ELR (cell line): ENCODE measurements around the gene VIPR1.

Experiments used
- DNase-seq: peaks from one replicate; pipeline ENCODE4 v3.0.0-alpha.2; 2015; ENCODE audit warnings: low read depth

VIPR1 gene

DNA sequence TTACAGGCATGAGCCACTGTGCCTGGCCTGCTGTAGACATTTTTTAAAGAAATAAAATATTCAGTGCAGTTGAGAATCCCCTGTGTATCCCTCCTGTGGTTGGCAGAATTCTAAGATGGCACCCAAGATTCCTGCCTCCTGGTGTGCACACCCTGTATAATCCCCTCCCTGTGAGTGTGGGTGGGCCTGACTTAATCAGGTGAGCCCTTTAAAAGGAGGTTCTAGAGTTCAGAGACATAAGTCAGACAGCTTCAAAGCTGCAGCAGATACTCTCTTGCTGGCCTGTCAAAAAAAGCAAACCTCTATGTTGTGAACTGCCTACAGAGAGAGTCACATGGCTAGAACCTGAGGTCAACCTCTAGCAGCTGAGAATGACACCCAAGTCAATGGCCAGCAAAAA is 7.0 kb upstream of the VIPR1 start:
- DNase-seq = no peak

- DNase-seq = peak; percentile 69
Measured at GRCh38 chr3:42497009-42497731, 5.3 kb upstream of the VIPR1 start.

DNA sequence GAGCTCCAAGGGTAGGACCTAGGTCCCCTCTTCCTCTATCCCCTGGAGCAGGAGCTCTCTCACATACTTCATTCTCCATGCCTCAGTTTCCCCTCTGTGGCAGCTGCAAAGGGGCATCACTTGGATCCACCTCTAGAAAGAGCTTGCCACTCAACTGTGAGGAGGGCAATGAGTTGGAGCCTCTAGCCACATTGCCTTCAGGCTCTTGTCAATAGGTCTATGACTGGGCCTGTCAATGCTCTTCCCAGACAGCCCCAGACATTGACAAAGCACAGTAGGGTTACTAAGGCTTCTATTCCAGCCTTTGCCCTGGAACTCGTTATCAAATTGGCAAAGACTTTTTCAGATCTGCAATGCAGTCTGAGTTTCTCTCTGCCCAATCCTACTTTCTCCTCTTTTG is 4.4 kb upstream of the VIPR1 start:
- DNase-seq = no peak

DNA sequence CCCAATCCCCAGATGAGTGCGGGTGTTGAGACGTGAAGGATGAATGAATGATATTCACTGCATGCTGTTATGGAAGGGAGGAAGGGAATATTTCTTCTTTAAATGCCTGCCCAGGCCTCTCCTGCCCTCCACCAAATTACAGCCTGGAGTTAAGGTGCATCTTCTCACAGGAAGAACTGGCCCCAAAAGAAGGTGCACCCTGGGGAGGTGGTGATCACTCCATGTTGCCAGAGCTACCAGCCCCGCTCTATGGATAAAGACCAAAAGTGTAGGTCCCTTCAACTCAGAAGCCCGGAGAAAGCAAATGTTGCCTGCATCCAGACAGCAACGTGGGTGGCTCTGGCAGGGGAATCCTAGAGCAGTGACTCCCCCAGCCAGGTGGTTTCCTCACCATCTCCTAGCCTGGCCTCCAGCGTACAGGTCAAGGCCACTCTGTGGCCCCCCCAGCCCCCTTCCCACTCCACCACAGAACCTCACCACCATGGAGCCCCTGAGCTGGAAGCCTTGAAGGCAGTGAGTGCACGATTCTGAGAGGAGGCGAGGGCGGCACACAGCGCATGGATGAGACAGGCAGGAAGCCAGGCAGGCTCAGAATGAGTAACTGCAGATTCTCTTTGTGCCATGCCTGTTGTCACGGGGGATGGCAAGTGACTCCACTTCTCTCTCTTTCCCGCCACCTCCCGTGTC is 3.5 kb upstream of the VIPR1 start:
- no peak for DNase-seq

DNA sequence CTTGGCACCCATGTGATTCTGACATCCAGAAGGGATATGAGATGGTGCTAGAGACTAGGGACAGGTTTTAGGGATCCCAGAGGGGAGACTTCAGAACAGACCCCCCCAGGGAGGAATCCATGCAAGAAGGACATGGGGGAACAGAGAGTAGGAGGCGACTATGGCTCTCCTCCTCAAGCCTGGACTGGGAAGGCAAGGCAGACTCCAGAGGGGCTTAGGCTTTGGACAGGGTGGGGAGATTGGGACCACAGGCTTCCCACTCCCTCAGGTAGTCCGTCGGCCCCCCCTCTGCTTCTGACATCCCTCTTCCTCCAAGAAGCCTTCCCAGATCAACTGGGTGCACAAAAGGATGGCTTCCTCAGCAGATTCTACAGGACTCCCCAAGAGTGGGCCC is 3.0 kb upstream of the VIPR1 start:
- DNase-seq = no peak

- no peak for DNase-seq
Measured at GRCh38 chr3:42500091-42500490, 2.4 kb upstream of the VIPR1 start.

GRCh38 chr3:42500909-42501308 is 1.5 kb upstream of the VIPR1 start:
- DNase-seq = no peak

- DNase-seq = no peak
Measured at GRCh38 chr3:42501321-42501680, 1.1 kb upstream of the VIPR1 start.

- DNase-seq = peak; percentile 31
Measured at GRCh38 chr3:42501681-42502428, 588 bp upstream of the VIPR1 start.

- DNase-seq = no peak
Measured at GRCh38 chr3:42503251-42503924, 945 bp downstream of the VIPR1 start.

DNA sequence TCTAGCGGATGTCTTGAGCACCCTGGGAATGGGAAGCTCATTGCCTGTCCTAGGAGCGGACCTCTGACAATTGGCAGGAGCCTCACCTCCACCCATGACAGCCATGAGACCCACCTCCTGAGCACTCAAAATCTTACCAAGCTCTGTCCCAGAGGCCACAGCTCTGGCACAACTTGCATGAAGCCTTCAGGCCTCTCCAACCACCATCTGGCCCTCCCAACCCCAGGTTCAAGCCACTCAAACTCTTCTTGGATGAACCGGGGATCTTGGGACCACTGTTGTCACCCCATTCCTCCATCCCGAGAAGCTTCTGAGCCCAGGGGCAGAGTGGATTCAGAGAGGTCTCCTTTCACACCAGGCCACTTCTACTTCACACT is 1.5 kb downstream of the VIPR1 start:
- DNase-seq = no peak

- DNase-seq = no peak
Measured at GRCh38 chr3:42504334-42505127, 2.1 kb downstream of the VIPR1 start.

GRCh38 chr3:42505128-42505848 is 2.8 kb downstream of the VIPR1 start:
- no peak for DNase-seq

GRCh38 chr3:42505849-42506410 is 3.5 kb downstream of the VIPR1 start:
- no peak for DNase-seq

DNA sequence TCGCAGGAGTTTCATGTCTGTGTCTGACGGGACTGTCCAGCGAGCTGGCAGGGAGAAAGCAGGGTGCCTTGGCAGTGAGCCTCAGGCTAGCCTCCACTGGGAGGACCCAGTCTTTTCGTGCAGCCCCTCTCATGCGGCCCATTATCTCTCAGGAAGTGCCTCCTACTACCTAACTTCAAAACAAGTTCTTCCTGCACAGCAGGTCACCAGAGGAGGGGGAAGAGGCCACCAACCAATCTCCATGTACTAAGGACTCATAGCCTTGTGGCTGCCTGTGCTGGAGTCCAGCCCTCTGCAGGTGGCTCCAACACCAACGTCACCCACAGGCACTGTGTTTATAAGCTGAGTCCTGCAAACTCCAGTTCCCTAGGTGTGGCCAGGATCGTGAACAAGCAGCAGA is 4.8 kb downstream of the VIPR1 start:
- no peak for DNase-seq

GRCh38 chr3:42507761-42508335 is 5.4 kb downstream of the VIPR1 start:
- DNase-seq = no peak

DNA sequence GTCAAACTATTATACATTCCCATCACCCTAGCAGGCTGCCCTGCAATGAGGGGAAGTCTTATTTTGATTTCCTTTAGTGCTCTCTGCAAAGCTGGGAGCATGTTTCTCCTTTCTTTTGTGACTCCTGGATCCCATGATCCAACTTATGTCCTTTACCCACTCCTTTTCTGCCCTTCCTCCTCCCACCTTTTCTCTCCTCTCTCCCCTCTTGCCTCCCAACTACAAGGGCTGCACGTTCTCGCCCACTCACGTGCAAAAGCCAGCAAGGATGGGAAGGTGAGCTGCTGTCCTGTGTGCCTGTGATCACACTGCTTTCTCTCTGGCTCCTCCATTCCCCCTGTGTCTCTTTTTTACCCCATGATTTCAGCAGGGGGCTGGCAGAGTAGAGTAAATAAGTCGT is 6.1 kb downstream of the VIPR1 start:
- DNase-seq = no peak

DNA sequence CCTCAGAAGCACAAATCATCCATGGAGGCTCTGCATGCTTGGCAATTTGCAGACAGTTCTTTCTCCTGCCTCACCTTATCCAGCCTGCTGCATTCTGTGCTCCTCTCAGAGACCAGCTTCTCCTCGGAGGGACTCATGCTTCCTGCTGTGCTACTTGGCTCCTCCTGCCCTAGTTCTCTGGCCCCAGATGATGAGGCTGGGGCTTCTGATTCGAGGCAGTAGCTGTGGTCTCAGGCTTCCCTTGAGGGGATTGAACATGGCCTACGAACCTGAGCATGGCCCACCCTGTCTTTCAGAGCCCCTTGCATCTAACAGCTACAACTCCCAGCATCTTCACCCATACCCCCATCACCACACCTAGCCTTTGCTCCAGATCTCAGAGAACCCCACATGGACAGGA is 6.7 kb downstream of the VIPR1 start:
- no peak for DNase-seq

DNA sequence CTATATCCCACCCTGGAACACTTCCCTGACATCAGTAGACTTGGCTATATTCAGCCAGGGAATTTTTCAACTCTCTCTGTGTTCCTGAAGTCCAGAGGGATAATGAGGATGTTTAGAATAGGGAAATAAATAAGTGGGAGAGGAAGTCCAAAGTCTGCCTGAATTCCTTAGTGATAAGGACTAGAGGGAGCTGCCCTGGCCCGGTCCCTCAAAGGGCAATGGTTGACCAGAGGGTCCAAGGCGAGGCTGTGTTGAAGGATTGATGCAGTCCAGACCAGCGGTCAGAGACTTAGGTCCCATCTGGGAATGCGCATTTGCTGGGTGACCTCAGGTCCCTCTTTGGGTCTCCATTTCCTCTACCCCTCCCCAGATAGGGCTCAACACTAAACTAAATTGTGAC is 7.9 kb downstream of the VIPR1 start:
- no peak for DNase-seq

DNA sequence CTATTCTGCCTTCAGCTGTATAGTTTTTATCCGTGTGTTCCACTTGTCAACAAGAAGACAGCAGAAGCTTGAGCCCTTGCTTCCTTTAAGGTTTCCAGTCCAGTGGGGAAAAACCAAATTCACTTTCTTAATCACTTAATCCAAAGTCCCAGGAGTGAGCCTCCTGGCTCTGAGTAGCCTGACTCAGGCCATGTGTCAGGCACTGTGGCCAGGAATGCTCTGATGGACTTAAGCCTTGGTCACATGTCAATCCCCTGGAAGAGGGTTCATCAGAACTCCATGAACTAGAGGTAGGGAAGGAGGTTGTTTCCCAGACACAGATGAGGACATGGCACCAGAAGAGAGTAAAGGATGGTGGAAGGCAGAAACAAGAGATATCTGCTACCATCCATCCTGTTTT is 8.8 kb downstream of the VIPR1 start:
- DNase-seq = no peak

DNA sequence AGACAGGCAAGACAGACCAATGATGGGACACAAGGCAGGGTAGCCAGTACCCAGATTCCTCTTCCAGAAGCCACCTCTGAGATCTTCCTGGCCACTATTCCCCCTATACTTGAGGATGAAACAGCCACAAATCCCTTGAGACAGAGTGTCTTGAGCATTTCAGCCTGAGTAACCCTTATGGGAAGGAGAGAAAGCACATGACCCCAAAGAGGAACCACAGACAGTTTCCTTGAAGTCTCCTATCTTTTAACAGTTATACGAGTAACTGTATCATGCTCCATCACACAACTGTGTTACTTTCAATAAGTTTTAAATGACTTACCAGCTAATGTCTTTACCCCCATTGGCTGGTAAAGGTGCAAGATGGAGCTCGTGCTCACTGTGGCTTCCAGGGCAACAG is 9.3 kb downstream of the VIPR1 start:
- no peak for DNase-seq
